ENCODE measurements around the gene EPHA5.

GRCh38 chr4:65399084-65399483 is 271.2 kb downstream of the EPHA5 start:
- TF ChIP-seq CTCF (IDR thresholded peaks at IDR 0.05) (no peak), POLR2A (IDR thresholded peaks at IDR 0.05) (no peak)
